CD1c-positive myeloid dendritic cell (primary cell): ENCODE data around the gene PLA2G2C.
A peak's percentile ranks its signal among the peaks of the same experiment; 100 is the strongest.
"Not testable (repeated sequence)": the region's sequence is repeated elsewhere in the genome, so short reads cannot be mapped to it uniquely, and the experiment has no call there.

Experiments used
- DNase-seq: peaks from one replicate; pipeline ENCODE4 v3.0.0-alpha.2; 2016; ENCODE audit errors: extremely low spot score

PLA2G2C gene

GRCh38 chr1:20185834-20186782, at the start of gene PLA2G2C, which contains the start of gene UBXN10:
Gene PLA2G2C (minus strand): TSS chr1:20186518. CDS start chr1:20177363, 9,155 bp downstream.
Gene UBXN10 (plus strand): TSS chr1:20186096. CDS start chr1:20190562, 4,466 bp downstream.
- no peak for DNase-seq

- DNase-seq, result no peak
Observed at GRCh38 chr1:20234788-20235535, 48.6 kb upstream of the PLA2G2C start.

- no peak for DNase-seq
Observed at GRCh38 chr1:20233866-20234265, 47.5 kb upstream of the PLA2G2C start.

GRCh38 chr1:20233394-20233793, 47.1 kb upstream of the PLA2G2C start:
- DNase-seq, result peak; percentile 42

- not testable (repeated sequence) for DNase-seq
Observed at GRCh38 chr1:20232564-20232963, 46.2 kb upstream of the PLA2G2C start.

GRCh38 chr1:20229171-20229570, 42.9 kb upstream of the PLA2G2C start:
- DNase-seq, result no peak

GRCh38 chr1:20228314-20228825, 42.1 kb upstream of the PLA2G2C start:
- no peak for DNase-seq

GRCh38 chr1:20227704-20228103, 41.4 kb upstream of the PLA2G2C start:
- DNase-seq, result no peak

- no peak for DNase-seq
Observed at GRCh38 chr1:20224546-20224945, 38.2 kb upstream of the PLA2G2C start.

GRCh38 chr1:20223551-20224419, 37.5 kb upstream of the PLA2G2C start:
- DNase-seq, result no peak

GRCh38 chr1:20223106-20223505, 36.8 kb upstream of the PLA2G2C start:
- DNase-seq, result no peak

- DNase-seq, result no peak
Observed at GRCh38 chr1:20220036-20220435, 33.7 kb upstream of the PLA2G2C start.

- not testable (repeated sequence) for DNase-seq
Observed at GRCh38 chr1:20219053-20219452, 32.7 kb upstream of the PLA2G2C start.

- no peak for DNase-seq
Observed at GRCh38 chr1:20216574-20216973, 30.3 kb upstream of the PLA2G2C start.

- no peak for DNase-seq
Observed at GRCh38 chr1:20215716-20216115, 29.4 kb upstream of the PLA2G2C start.

GRCh38 chr1:20212685-20213331, 26.5 kb upstream of the PLA2G2C start:
- peak; percentile 59 for DNase-seq

GRCh38 chr1:20212085-20212684, 25.9 kb upstream of the PLA2G2C start:
- no peak for DNase-seq

- DNase-seq, result no peak
Observed at GRCh38 chr1:20211511-20211931, 25.2 kb upstream of the PLA2G2C start.

GRCh38 chr1:20210736-20211460, 24.6 kb upstream of the PLA2G2C start:
- DNase-seq, result no peak

- no peak for DNase-seq
Observed at GRCh38 chr1:20209471-20209870, 23.2 kb upstream of the PLA2G2C start.
